GM10248 (cell line): Measurements from ENCODE around the gene EPS15.

Source experiments
- CTCF ChIA-PET: fragments of 300-600 bp; sonication (Branson Sonifier 250); formaldehyde crosslinking; extraction: SDS; loops from one replicate; lab custom pipeline; 2021; ENCODE audit warnings: antibody characterized with exemption; lab: Yijun Ruan, JAX
- POLR2A ChIA-PET: fragments of 350-650 bp; sonication (Branson Sonifier 250); formaldehyde crosslinking; extraction: SDS; loops from one replicate; lab custom pipeline; 2020; ENCODE audit warnings: antibody characterized with exemption; lab: Yijun Ruan, JAX
- DNase-seq: peaks from one replicate; pipeline ENCODE4 v3.0.0; 2012; ENCODE audit errors: extremely low spot score
- TF ChIP-seq, protein P1 (sequence below): IDR thresholded peaks from 2 replicates; pipeline ENCODE4 v1.5.1; 2012; ENCODE audit warnings: mild to moderate bottlenecking, low read depth; ENCODE audit errors: extremely low read depth, missing control alignments, control extremely low read depth

EPS15 gene

DNA sequence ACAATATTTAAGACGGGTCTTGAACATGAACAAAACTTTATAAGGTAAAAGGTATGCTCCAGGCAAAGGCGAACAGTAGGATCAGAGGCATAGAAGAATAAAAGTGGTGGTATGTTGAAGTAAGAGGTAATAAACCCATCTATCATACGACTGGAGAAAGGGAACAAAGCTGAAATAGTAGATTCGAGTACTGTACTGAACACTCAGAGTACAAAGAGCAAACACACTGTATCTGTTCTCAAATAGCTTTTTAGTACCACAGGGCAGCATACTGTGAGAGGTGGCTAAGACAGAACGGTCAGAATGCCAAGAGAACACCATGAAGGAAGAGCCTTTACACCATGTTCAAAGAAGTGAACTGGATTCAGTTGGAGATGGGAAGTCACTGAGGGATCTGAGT is 83.2 kb downstream of the EPS15 start:
- TF ChIP-seq, protein P1, sequence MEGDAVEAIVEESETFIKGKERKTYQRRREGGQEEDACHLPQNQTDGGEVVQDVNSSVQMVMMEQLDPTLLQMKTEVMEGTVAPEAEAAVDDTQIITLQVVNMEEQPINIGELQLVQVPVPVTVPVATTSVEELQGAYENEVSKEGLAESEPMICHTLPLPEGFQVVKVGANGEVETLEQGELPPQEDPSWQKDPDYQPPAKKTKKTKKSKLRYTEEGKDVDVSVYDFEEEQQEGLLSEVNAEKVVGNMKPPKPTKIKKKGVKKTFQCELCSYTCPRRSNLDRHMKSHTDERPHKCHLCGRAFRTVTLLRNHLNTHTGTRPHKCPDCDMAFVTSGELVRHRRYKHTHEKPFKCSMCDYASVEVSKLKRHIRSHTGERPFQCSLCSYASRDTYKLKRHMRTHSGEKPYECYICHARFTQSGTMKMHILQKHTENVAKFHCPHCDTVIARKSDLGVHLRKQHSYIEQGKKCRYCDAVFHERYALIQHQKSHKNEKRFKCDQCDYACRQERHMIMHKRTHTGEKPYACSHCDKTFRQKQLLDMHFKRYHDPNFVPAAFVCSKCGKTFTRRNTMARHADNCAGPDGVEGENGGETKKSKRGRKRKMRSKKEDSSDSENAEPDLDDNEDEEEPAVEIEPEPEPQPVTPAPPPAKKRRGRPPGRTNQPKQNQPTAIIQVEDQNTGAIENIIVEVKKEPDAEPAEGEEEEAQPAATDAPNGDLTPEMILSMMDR: no peak
- ChIA-PET CTCF (interaction anchor here (1.3 to 1.5 kb wide), 3 partner anchors 9 to 11 kb away, joined by 3 to 7 read pairs (median 4); no protein-coding TSS in a partner anchor), POLR2A (interaction anchor here (0.8 kb wide), 1 partner anchor 9 kb away, joined by 3 read pairs; no protein-coding TSS in a partner anchor)
- no peak for DNase-seq

DNA sequence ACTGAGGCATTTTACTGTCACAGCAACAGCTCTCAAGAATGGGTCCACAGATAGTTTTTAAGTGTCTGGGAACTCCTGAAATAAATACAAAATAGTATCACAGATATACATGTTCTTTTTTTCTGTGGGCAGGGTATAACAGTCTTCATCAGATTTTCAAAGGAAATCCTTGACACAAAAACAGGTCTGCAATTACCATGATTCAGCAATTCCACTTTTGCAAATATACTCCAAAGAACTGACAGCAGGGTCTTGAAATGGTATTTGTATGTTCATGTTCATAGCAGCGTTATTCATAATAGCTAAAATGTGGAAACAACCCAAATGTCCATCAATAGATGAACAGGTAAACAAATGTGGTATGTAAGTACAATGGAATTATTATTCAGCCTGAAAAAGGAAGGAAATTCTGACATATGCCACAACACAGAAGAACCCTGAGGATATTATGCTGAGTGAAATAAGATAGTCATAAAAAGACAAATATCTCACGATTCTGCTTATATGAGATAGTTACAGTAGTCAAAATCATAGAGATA is 85.0 kb downstream of the EPS15 start:
- TF ChIP-seq, protein P1: no peak
- POLR2A ChIA-PET: no interaction called here
- CTCF ChIA-PET: interaction anchor here (0.7 to 1.9 kb wide), 5 partner anchors 9 to 137 kb away, joined by 3 to 7 read pairs (median 3); no protein-coding TSS in a partner anchor
- no peak for DNase-seq

DNA sequence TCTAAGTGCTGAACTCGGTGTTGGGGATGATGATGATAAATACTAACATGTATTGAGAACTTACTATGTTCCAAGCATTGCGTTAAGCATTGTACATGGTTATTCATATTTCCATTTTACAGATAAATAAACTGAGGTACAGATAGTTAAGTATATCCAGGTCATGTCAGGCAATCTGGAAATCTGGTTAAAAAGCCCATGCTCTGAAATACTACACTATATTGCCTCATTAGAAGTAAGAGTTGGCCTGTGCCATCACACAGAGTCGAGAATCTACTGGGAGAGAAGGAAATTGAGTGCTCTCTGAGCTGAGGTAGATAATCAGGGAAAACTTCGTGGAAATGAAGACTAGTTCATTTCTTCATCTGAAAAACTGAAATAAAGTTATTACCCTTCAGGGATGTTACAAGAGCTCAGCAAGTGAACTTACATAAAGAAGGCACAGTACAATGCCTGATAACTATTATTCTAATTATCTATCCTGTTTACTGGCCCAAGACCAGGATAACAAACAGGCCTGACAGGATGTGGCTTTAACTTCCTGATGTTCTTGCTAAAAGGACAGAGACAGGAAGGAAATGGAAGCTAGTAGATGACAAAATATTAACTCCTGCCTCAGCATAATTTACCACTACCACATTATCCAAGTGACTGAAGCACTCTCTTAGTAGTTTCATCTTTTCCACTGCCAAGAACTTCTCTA is 85.6 kb downstream of the EPS15 start:
- POLR2A ChIA-PET: no interaction called here
- TF ChIP-seq, protein P1: no peak
- CTCF ChIA-PET: interaction anchor here (0.7 to 1.9 kb wide), 8 partner anchors 10 to 137 kb away, joined by 3 to 7 read pairs (median 4); no protein-coding TSS in a partner anchor
- DNase-seq: no peak

DNA sequence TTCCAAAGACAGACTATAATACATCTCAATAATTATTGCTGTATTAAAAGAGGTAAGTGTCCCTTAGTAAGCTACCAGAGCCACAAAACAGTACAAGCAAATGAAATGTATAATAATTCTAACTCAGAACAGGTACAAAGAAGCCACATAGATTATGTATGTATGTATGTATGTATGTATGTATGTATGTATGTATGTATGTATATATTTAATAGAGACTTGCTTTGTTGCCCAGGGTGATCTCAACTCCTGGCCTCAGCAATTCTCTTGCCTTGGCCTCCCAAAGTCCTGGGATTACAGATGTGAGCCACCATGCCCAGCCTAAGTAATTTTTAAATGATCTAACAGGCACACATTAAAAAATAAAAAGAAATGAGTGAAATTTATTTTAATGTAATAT is 86.9 kb downstream of the EPS15 start:
- ChIA-PET POLR2A (no interaction called here), CTCF (interaction anchor here (1.2 to 1.9 kb wide), 5 partner anchors 9 to 60 kb away, joined by 3 to 7 read pairs (median 6); no protein-coding TSS in a partner anchor)
- TF ChIP-seq, protein P1: no peak
- DNase-seq: no peak

DNA sequence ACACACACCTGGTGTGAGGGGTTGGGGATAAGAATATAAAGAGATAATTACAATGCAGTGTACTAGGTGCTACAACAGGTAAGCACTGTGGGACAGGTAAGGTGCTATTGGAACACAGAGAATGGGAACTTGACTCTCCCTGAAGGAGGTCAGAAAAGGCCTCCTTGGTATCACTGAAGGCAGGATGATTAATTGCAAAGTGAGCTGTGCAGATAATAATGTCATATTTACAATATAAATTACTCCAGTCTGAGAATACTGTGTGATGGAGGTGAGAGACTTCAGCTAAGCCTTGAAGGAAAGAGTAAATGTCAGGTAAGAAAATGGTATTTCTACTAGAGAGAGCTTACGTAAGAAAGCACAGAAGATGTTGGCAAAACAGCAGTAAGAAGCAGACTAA is 91.6 kb downstream of the EPS15 start:
- POLR2A ChIA-PET: interaction anchor here (0.7 kb wide), 1 partner anchor 92 kb away, joined by 4 read pairs; no protein-coding TSS in a partner anchor
- DNase-seq: no peak
- CTCF ChIA-PET: interaction anchor here (0.8 to 1.7 kb wide), 4 partner anchors 9 to 34 kb away, joined by 3 to 5 read pairs (median 4); no protein-coding TSS in a partner anchor
- TF ChIP-seq, protein P1: no peak

DNA sequence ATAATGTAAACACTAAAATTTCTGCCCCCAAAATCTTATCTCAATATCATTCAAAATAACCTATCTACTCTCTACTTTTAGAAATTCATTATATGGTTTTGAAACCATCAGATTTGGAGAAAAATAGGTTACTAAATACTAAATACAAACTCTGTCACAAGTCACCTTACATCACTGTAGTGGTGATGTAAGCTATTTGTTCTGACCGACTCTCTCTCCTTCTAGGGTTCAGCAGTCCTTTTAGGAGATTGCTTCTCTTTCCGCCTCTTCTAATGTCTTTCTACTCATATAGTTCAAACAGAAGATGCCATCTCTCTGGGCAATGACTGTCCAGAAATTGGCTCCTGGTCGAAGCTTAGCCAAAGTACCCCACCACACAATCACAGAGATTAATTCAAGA is 93.1 kb downstream of the EPS15 start:
- no peak for DNase-seq
- ChIA-PET CTCF (interaction anchor here (1.3 to 1.4 kb wide), 2 partner anchors 11 to 16 kb away, joined by 5 to 7 read pairs; no protein-coding TSS in a partner anchor), POLR2A (no interaction called here)
- TF ChIP-seq, protein P1: no peak
